GM12872 (cell line): ENCODE data around the gene CDC7.

ENCODE experiments used
- CTCF ChIP-seq: IDR thresholded peaks from 3 replicates; pipeline ENCODE4 v1.5.1; 2011; ENCODE audit warnings: low read depth, mild to moderate bottlenecking, low read length, moderate library complexity; ENCODE audit not compliant: insufficient read depth

Gene CDC7

GRCh38 chr1:91557826-91558225 is 57.2 kb downstream of the CDC7 start:
- TF ChIP-seq CTCF = no peak

- no peak for TF ChIP-seq CTCF
These were observed 58.5 kb downstream of the CDC7 start for GRCh38 chr1:91559046-91559750.

GRCh38 chr1:91559838-91560565 is 59.4 kb downstream of the CDC7 start:
- no peak for TF ChIP-seq CTCF

- no peak for TF ChIP-seq CTCF
These were observed 64.4 kb downstream of the CDC7 start for GRCh38 chr1:91564888-91565701.

DNA sequence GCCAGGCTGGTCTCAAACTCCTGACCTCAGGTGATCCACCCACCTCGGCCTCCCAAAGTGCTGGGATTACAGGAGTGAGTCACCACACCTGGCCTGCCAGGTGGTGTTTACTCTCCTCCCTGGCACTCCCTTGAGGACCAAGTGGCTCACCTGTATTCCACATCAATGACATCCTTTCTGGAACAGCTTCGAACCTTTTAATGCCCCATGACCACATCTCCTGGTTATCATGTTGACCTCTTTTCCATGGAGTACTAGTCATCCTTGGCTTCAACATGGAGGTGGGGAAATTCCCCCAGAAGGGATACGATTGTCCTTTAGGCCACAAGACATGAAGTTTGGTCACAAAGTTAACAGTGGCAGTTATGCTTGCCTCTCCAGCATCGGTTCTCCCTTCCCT is 66.9 kb downstream of the CDC7 start:
- TF ChIP-seq CTCF = no peak

- TF ChIP-seq CTCF = no peak
These were observed 67.6 kb downstream of the CDC7 start for GRCh38 chr1:91568261-91568660.
